HG02981 (cell line): ENCODE results near the gene RNF183.
"Not testable (repeated sequence)": the region's sequence is repeated elsewhere in the genome, so short reads cannot be mapped to it uniquely, and the experiment has no call there.

Source experiments
- ATAC-seq: cut with Tn5 transposase; IDR thresholded peaks from one replicate; pipeline ENCODE4 v1.9.1; 2021; ENCODE audit warnings: mild to moderate bottlenecking, moderate library complexity; ENCODE audit not compliant: unreplicated experiment

The RNF183 gene

DNA sequence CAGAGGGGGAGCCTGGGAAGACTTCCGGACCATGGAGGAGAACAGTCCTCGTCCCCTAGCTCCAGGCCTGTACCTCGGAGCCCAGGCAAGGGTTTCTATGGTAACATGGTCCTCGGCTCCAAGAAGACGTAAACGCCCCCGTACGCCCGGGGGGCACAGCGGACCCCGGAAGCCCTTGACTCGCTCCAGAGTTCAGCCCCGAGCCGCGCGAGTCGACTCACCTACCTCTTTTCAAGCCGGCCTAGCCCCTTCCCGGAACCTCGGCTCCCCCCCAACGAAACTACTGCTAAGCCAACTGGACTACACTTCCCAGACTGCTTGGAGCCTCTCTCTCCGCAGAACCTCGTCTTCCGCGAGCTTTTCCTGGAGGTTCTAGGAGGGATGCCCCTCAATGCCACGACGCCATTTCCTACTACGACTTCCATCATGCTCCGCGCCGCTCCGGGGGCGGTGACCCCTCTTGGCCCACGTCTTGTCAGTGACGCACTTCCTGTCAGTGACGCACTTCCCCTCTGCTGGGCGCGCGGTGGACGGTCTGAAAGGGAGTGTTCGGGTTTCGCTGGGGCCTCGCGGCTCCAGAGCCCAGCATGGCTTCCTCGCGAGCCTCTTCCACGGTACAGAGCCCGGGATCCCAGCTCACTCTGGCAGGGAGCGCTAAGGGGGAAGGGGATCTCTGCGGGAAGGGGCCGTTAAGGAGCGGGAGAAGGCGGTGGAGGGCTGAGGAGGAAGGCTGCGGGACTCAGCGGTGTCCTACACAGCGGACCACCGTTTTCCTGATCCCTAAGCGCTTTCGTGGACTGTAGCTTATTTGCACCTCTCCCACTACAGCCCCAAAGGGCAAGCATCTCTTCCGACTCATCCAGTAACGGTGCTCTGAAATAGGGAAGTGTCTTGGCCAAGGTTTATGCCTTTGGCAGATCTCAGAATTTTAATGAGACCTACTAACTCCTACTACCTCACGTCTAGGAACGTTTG, 27.7 kb downstream of the RNF183 start, which contains the start of the genes CDC26 and PRPF4:
CDC26 (minus strand) TSS at position 416 of the 975 bp plus-strand sequence. CDS start 3,065 bp downstream, outside the sequence.
PRPF4 (plus strand) TSS at position 502 of the 975 bp plus-strand sequence; CDS start at position 588, 86 bp downstream.
- ATAC-seq = peak; percentile 97

DNA sequence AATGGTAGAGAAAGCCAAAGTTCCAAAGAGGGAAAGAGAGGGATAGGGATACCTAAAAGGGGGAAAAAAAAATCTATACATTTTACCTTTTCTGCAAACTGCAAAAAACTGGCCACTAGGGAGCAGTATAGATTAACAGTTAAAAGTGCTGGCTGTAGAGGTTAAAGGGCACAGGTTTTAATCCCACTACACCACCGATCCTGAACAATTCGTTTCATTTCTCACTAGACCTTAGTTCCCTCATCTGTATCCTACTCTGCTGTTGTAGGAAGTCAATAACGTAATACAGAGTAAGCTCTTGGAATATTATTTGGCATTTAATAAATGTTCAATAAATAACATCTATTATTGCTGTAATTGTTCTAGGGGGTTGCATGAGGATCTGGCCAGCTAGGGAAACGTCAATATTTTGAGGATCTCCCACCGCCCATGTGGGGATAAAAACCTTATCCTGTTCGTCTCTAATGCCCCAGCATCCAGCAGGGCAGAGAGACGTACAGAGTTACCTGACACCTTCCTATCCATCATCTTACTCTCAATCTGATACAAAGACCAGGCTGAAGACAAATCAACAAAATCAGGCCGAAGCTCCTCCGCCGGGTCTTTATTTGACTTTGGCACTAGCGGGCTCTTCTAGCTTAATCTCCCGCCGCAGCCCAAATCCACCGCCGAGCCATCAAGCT, 28.6 kb downstream of the RNF183 start:
- peak; percentile 3 for ATAC-seq

DNA sequence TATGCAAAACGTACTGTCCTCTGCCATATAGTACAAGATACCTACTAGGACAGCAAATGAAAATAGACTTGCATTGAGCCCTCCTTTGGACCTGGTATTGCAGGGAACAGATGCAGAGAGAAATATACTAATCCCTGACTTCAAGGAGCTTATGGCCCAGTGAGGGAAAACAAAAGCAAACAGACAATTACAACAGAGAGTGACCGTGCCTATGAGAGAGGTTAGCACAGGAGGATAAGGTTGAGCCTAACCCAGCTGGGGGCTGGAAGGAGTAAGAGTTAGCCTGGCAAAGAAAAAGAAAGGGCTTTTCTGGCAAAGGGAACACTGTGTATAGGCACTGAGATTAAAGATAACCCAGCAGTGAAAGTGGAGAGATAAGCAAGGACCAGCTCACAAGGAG, 33.3 kb downstream of the RNF183 start:
- no peak for ATAC-seq

DNA sequence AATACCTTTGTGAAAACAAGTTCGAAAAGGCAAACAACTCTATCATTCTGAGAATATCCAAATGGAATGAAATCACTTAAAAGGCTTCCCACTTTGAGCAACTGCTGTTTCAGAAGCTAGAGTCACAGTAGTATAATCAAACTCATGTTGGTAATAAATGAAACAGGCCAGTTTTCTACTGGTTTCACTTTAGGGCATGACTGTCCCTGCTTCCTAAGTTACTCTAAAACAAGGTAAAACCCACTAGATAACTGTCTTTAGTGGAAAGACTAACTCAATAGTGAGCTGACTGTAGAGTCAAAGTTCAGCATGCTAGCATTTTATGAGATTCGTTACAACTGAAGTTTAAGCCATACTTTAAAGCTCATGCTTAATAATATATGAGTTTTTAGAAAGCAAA, 33.8 kb downstream of the RNF183 start:
- ATAC-seq = no peak

DNA sequence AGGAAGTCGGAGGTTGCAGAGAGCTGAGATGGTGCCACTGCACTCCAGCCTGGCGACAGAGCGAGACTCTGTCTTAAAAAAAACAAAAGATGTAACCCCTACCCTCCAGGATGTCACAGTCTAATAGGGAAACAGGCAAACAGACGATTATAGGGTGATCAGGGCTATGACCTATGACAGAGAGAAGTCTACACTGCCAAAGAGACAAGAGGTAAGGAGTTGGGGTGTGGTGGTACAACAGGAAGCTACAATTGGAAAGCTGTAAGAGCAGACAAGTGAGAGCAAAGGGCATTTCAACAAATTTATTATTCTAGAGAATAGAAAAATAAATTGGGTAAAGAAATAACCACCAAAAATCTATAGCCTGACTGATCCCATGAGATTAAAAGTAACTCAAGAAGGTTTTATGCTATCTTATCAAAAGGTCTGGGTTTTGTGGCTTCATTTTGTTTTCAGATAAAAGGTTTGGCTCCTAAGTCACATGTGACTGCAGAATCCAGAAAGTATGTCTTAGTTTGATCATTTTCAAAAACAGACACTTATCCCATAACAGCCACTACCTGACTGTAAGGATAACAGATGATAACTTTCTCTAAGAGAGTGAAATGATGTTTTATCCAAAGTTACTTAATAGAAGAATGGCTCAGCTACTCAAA, 35.1 kb downstream of the RNF183 start:
- ATAC-seq = no peak

DNA sequence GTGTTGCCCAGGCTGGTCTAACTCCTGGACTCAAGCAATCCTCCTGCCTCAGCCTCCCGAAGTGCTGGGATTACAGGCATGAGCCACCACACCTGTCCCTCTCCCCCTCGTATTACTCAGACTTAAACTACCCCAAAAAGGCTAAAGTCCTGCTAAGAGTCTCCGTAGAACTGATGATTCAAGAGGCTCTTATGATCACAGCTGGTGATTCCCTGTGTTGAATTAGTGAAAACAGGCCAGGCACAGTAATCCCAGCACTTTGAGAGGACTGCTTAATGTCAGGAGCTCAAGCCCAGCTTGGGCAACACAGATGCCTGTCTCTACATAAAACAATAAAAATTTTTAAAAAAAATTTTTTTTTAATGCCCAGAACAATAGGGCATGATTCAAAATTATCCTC, 37.0 kb downstream of the RNF183 start:
- ATAC-seq = no peak

DNA sequence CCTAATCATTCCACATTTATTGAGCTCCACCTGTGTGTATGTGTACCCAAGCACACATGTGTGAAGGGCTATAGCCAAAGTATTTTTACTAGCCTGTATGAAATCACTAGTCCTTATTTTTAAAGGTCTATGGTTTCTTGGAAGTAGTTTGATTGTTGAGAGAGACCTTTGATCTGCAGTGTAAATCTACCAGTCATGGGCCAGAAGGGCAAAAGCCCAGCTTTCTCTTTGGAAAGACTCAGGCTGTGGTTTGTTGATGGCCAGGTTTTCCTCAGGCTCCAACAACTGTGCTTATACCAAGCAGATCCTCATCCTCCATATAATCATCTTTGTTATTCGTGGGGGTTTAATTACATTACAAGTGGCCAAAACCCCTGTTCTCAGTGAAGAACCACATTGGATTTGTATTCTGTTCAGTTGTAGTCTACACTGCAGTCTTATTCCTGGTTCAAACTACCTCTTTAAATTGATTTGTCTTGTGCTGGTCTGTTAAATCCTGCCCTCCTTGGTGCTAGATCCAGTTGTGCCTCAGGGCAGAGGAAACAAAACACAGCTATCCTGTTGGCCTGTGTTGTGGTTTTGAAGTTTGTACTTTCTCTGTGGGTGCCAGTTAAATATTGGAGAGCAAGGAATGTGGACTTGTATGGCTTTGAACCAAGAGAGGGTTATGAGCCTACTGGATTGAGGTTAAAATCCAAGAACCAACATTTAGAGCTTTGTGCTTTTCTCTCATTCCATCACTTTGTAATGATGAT, 41.1 kb downstream of the RNF183 start:
- no peak for ATAC-seq

DNA sequence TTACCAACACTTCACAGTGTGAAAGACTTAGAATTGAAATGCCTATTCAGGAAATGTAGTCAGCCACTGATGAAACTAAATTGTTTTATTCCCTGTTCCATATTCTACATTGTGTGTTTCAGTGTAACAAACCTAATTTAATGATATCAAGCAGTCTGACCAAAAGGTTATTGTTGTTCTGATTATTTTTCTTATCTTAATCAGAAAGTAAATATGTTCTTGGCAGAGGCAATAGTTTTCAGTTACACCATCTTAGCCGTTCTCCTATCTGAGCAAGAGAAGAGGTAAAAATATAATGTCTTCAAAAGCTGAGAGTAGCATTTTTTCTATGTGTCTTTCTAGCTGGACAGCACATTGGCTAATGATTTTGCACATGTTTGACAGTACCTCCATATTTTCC, 44.9 kb downstream of the RNF183 start:
- no peak for ATAC-seq

DNA sequence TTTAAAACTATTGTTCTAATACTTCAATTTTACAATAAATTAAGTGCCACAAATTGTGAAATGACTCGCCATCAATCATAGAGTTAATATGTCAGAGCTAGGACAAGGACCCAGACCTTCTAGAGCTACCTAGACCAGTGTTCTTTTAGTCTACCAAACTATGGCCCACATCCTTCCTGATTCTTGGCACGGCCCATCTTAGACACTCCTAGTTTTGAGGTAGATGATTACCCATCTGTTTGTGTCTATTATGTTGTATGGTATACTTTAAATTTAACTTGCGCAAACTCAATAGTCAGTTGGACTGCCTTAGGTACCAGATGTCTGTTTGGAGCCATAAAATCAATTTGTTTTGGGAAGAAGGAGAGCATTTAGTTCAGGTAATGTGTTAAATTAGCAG, 45.3 kb downstream of the RNF183 start:
- ATAC-seq = no peak

DNA sequence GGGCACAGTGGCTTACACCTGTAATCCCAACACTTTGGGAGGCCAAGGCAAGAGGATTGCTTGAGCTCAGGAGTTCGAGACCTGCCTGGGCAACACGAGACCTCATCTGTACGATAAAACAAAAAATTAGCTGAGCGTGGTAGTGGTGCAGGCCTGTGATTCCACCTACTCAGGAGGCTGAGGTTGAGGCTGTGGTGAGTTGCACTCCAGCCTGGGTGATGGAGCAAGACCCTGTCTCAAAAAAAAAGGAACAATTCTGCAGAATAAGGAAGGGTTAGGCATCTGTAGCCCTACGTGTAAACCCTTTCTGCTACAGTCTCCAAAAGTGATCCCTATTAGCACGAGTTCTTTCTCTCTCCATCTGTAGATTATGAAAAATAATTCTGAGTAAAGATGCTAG, 47.7 kb downstream of the RNF183 start:
- no peak for ATAC-seq

DNA sequence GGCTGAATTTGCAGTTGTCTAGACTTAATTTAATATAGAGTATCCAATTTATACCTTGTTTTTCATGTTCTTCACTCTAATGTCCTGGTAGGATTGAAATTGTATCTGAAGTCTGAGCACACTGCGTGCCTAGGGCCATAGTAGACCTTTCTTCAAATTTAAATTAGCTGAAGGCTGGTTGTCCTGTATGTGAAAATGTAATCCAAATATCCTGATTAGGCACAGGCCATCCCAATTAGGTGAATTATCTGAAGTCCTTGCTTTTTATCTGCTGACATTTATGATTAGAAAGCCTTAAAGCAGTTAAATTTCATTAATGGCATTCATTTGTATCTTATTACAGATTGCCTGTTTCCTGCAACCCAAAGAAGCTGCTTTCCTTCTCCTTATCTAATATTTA, 48.2 kb downstream of the RNF183 start:
- no peak for ATAC-seq

DNA sequence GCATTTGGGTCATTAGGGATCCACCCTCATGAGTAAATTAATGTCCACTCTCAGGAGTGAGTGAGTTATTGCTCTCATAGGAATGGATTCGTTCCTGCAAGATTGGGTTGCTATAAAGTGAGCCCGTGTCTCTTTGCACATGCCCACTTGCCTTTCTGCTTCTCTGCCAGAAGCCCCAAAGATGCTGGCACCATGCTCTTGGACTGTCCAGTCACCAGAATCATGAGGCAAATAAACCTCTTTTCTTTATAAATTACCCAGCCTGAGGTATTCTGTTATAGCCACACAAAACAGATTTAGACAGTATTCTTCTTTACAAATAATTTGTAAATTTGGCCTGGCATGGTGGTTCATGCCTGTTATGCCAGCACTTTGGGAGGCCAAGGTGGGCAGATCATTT, 52.4 kb downstream of the RNF183 start:
- no peak for ATAC-seq

DNA sequence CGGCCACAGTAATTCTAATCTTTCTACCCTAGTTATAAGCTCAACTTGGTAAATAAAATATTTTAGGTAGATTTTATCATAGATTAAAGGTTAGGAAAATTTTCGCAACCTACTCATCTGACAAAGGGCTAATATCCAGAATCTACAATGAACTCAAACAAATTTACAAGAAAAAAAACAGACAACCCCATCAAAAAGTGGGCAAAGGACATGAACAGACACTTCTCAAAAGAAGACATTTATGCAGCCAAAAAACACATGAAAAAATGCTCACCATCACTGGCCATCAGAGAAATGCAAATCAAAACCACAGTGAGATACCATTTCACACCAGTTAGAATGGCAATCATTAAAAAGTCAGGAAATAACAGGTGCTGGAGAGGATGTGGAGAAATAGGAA, 53.5 kb downstream of the RNF183 start:
- not testable (repeated sequence) for ATAC-seq

DNA sequence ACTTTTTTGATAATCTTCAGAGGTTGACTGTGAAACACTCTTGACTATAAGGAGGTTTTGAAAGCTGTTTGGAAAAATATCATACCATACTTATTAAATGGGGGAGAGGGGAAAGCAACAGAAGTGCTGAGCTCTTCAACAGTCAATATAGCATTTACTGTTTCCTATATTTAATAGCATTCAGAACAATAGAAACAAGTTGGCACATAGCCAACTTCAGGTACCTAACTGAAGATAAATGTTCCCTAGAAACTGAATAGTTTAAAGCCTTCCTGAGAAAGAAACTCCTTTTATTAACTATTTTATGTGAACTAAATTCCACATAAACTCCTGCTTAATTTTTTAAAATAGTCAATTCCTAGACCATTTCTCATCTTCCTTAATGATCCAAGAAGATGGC, 55.5 kb downstream of the RNF183 start:
- no peak for ATAC-seq
